ENCODE measurements around the gene USP48.
"Not testable (repeated sequence)": the region's sequence is repeated elsewhere in the genome, so short reads cannot be mapped to it uniquely, and the experiment has no call there.

Gene USP48

GRCh38 chr1:21691739-21692138 lies 91.2 kb downstream of the USP48 start:
- DNase-seq = no peak

GRCh38 chr1:21689661-21690372 lies 93.1 kb downstream of the USP48 start:
- no peak for DNase-seq

GRCh38 chr1:21687081-21687529 lies 95.8 kb downstream of the USP48 start:
- no peak for DNase-seq

DNA sequence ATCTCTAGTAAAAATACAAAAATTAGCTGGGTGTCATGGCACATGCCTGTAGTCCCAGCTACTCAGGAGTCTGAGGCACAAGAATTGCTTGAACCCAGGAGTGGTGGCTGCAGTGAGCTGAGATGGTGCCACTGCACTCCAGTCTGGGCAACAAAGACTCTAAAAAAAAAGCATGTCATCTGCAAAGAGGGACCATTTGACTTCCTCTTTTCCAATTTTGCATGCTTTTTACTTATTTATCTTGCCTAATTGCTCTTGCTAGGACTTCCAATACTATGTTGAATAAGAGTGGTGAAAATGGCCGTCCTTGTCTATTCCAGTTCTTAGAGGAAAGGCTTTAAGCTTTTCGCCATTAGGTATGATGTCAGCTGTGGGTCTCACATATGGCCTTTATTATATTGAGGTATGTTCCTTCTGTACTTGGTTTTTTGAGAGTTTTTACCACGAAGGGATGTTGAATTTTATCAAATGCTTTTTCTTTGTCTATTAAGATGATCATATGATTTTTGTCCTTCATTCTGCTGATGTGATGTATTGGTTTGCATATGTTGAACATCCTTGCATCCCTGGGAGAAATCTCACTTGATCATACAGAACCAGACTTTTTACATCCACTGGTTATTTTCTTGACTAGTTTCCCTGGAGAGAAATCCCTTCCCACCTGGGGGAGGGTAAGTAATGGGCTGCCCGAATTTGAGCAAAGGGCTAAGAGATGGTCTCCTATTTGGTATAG lies 96.8 kb downstream of the USP48 start:
- no peak for DNase-seq

DNA sequence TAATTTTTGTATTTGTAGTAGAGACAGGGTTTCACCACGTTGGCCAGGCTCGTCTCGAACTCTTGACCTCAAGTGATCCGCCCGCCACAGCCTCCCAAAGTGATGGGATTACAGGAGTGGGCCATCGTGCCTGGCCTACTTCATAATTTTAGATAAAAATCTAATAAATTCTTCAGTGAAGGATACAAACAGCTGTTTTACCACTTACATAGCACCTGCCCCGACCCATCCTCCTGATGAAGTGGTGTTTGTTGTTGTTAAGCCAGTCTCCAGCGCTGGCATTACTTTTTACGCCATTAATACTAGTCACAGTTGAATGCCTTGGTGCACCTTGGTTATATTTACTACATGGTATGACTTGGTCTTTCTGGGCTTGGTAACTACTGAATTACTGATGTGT lies 101.5 kb downstream of the USP48 start:
- no peak for DNase-seq

- DNase-seq = no peak
Measured at GRCh38 chr1:21680918-21681317, 102.0 kb downstream of the USP48 start.

- no peak for DNase-seq
Measured at GRCh38 chr1:21680381-21680780, 102.6 kb downstream of the USP48 start.

DNA sequence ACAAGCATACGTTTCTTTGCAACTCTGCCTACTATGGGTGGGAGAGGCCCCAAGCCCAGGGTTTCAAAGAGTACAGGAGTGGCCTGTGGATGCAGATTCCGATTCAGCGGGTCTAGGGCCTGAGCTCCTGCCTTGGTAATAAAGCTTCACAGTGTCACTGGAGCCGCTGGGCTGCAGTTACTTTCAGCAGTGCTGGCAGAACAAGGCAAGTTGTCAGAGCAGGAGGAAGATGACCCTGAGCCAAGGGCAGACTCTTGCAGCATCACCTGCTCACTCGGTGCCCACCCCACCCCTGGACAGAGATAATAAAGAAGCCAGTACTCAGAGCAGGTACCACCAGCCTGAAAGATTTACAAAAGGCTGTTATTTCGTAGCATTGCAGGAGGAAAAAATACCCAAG lies 105.8 kb downstream of the USP48 start:
- no peak for DNase-seq

DNA sequence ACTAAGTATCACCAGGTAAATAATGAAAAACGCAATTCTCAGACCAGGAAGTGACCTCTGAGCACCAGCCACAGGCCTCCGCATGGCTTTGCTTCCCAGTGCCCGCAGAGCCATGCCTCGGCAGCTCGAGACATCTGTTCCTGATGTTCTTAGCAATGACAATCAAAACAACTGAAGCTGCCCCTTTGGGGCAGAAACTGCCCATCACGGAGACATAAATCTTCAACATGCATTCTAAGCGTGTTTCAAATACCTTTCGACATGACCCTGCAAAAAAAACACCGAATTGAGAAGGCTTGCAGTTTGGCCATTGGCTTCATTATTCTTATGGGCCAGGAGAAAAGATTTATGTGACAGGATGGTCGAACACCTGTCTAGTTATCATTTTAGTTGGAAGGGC lies 108.0 kb downstream of the USP48 start:
- DNase-seq = no peak

DNA sequence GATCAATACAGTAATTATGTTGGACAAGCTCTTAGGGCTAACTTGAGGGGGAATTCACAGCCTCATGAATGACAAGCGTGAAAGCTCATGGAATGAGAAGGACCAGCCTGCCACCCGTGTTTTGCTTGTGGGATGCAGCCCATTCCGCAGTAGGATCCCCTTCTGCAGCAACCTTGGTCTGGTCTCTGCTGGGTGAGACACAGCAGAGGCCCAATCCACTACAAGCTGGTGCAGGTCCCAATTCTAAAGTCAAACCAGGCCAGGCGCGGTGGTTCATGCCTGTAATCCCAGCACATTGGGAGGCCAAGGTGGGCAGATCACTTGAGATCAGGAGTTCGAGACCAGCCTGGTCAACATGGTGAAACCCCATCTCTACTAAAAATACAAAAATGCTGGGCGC lies 109.1 kb downstream of the USP48 start:
- not testable (repeated sequence) for DNase-seq

- peak in 1 of 2 experiments; percentile 46 for DNase-seq
Measured at GRCh38 chr1:21673277-21673780, 109.6 kb downstream of the USP48 start.

DNA sequence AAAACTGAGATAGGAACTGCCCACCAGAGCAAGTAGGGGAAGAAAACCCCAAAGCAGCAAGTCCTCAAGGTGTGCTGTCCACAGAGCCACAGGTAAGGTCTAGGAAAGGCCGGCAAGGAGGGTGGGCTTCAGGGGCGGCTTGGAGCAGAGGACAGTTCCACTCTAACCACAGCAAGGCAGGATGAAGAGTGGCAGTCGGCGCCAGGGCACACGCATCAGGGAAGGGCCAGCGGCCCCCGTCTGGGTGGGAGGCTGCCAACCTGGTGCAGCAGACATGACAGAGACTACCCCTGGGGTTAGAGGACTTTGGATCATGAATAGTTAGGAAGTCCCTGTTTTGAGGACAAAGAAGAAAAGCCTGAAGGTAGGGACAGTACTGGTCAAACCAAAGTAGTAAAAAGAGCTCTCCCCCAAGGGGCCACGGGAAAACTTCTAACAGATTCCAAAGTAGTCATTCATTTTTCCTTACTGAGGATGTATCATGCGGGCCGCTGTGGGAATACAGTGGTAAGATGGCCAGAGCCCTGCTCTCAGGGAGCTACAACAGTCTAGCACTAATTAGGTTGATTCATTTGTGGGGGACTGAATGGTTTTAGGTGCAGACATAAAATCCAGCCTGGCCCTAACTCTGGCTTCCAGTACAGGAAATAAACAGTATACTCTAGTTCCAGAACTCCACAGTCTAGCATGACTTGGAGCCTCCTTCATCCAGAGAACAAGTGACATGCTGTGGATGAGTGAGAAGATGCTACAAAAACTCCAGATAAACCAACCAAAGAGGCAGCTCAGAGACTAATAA lies 110.3 kb downstream of the USP48 start:
- no peak for DNase-seq

GRCh38 chr1:21671915-21672314 lies 111.0 kb downstream of the USP48 start:
- DNase-seq = no peak

DNA sequence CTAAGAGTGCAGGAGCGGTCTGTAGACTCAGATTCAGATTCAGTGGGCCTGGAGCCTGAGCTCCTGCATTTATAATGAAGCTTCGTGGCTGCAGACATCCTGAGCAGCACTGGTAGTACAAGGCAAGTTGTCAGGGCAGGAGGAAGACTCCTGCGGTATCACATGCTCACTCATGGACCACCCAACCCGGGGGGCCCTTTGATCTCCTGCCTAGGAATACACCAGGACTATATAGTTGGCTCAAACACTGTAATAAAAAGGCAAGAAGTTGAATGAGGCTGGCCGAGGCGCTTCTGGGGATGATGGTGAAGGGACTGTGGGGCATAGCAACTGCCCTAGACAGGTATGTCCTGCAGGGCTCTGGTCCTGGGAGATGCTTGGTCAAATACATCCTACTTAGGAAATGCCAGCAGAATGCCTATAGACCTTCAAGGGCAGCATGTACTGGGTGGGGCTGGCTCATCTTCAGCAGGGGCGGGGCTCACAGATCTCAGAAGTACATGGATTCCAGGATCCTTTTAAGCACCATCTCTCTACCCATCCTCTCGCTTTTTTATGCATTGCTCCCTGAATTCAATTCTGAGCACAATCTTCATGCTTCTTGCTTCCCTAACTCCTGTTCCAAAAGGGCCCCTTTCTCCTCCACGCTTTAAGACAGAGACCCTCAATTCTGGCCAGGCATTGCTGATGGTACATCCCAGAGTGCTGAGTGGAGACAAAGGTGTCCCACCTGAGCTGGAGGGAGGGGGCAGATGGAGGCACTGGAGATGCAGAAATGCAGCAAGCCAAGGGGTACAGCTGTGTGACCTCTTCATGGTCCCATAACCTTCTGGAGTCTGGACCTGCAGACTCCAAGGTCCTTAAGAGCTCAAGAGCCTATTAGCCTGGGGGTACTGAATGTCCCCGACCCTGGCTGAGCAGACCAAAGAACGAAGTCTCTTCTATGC lies 111.7 kb downstream of the USP48 start:
- no peak for DNase-seq

DNA sequence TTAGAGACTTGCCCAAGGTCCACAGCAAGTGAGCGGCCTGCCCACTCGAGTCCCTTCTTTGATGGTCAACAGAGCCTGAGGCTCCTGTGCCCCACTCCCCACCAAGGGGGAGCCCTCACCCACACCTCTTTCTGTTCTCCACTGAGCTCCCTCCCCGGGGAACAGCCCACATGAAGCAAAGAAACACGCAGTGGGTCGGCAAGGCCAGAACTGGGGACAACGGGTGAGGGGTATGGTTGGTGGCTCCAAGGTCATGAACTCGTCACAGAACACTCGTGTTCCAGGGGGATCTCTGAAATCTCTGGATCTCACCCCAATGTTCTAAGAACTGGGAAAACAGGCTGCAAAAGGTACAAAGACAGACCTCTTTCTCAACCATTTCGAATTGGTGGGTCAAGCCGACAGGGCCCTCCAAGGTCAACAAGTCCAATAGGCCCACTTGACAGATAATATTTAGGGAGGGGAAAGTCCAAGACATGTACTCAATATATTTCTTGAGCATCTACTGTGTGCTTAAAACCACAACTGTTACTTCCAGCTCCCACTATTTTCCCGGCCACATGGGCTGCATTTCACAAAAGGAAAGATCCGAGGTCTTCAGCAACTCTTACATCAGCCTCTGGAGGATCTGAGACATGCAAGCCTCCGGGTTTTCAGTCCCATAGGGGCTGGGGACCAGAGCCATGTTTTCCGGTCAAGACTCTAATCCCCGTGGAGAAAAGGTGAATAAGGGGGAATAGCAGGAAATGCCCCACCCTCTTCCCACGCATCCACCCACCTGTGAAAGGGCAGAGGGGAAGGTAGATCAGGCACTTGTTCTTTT lies 112.7 kb downstream of the USP48 start:
- no peak for DNase-seq

GRCh38 chr1:21669258-21670058 lies 113.5 kb downstream of the USP48 start, which contains the start of gene RAP1GAP:
Gene RAP1GAP, minus strand, starts transcription at chr1:21669357. Its CDS starts 49,325 bp downstream, at chr1:21620032.
- peak in 1 of 2 experiments; percentile 29 for DNase-seq

DNA sequence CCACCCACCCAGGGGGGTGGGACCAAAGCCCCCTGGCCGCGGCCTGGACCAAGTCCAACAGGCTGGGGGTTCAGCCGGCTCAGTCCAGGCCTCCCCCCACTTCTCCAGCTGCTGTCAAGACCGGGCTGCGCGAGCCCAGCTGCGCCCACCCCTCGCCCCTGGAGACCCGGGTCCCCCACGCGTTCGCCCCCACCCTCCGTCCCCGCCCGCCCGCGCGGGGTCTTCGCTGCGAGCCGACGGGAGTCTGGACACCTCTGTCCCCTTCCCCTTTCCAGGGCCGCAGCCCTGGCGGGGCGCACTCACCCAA lies 114.0 kb downstream of the USP48 start:
- DNase-seq = no peak

- DNase-seq = peak in 1 of 2 experiments; percentile 38
Measured at GRCh38 chr1:21668232-21668950, 114.6 kb downstream of the USP48 start.

GRCh38 chr1:21667348-21668231 lies 115.4 kb downstream of the USP48 start:
- DNase-seq = no peak

Data from NCI-H2081 (cell line).